Fibroblast of skin of left quadriceps (primary cell): ENCODE measurements around the gene TPM4.
"Not testable (repeated sequence)": the region's sequence is repeated elsewhere in the genome, so short reads cannot be mapped to it uniquely, and the experiment has no call there.

Experiments
- DNase-seq, 2 experiments: peaks; one replicate each; pipeline ENCODE4 v3.0.0-alpha.2; 2013; ENCODE audit warnings: low read depth in 2 of 2

TPM4 gene

GRCh38 chr19:16096280-16096855 lies 20.1 kb downstream of the TPM4 start:
- DNase-seq, result no peak

- DNase-seq, result no peak
Measured at GRCh38 chr19:16098416-16098768, 22.1 kb downstream of the TPM4 start.

- DNase-seq, result no peak
Measured at GRCh38 chr19:16098821-16099220, 22.5 kb downstream of the TPM4 start.

- not testable (repeated sequence) for DNase-seq
Measured at GRCh38 chr19:16099314-16099965, 23.1 kb downstream of the TPM4 start.

- DNase-seq, result no peak
Measured at GRCh38 chr19:16100524-16100923, 24.2 kb downstream of the TPM4 start.

- DNase-seq, result no peak
Measured at GRCh38 chr19:16104722-16105121, 28.4 kb downstream of the TPM4 start.

- no peak for DNase-seq
Measured at GRCh38 chr19:16106121-16106520, 29.8 kb downstream of the TPM4 start.

- peak; percentile 99 for DNase-seq
Measured at GRCh38 chr19:16111160-16111908, 35.0 kb downstream of the TPM4 start, which contains the start of gene RAB8A. Gene RAB8A, plus strand, starts transcription at chr19:16111889. Its CDS starts 13 bp downstream, at chr19:16111902.

- DNase-seq, result no peak
Measured at GRCh38 chr19:16111909-16112752, 35.8 kb downstream of the TPM4 start.

GRCh38 chr19:16112778-16113177 lies 36.5 kb downstream of the TPM4 start:
- DNase-seq, result no peak

GRCh38 chr19:16113727-16114126 lies 37.4 kb downstream of the TPM4 start:
- no peak for DNase-seq

- no peak for DNase-seq
Measured at GRCh38 chr19:16115301-16116039, 39.2 kb downstream of the TPM4 start.

- no peak for DNase-seq
Measured at GRCh38 chr19:16116067-16116466, 39.8 kb downstream of the TPM4 start.

- DNase-seq, result no peak
Measured at GRCh38 chr19:16117594-16118033, 41.3 kb downstream of the TPM4 start.

- no peak for DNase-seq
Measured at GRCh38 chr19:16118489-16119033, 42.3 kb downstream of the TPM4 start.

- DNase-seq, result not testable (repeated sequence)
Measured at GRCh38 chr19:16119075-16119857, 43.0 kb downstream of the TPM4 start.

GRCh38 chr19:16121141-16121540 lies 44.8 kb downstream of the TPM4 start:
- DNase-seq, result no peak

- DNase-seq, result no peak
Measured at GRCh38 chr19:16121967-16122366, 45.7 kb downstream of the TPM4 start.

GRCh38 chr19:16124953-16125352 lies 48.7 kb downstream of the TPM4 start:
- DNase-seq, result no peak
